Osteocyte (in vitro differentiated cells): ENCODE measurements around the gene ACTN4. TPM values are rescaled to one million over a fixed set of nuclear protein-coding genes. Genes with fewer than 3 reads are reported as not detected.

Experiments
- DNase-seq: peaks from one replicate; pipeline ENCODE4 v3.0.0; 2021; ENCODE audit warnings: mixed read lengths; ENCODE audit not compliant: unreplicated experiment; ENCODE audit errors: extremely low spot score
- H3K27ac Mint-ChIP-seq: one replicate; pipeline ENCODE4 v1.8.0; 2021; ENCODE audit warnings: mild to moderate bottlenecking, mixed read lengths; ENCODE audit not compliant: unreplicated experiment
- H3K27me3 Mint-ChIP-seq: one replicate; pipeline ENCODE4 v1.8.0; 2021; ENCODE audit warnings: mixed read lengths; ENCODE audit not compliant: unreplicated experiment
- H3K36me3 Mint-ChIP-seq: one replicate; pipeline ENCODE4 v1.8.0; 2021; ENCODE audit warnings: mixed read lengths; ENCODE audit not compliant: unreplicated experiment
- H3K4me1 Mint-ChIP-seq: one replicate; pipeline ENCODE4 v1.8.0; 2021; ENCODE audit warnings: mixed read lengths; ENCODE audit not compliant: unreplicated experiment
- H3K4me3 Mint-ChIP-seq: one replicate; pipeline ENCODE4 v1.8.0; 2021; ENCODE audit warnings: mild to moderate bottlenecking, moderate library complexity, mixed read lengths; ENCODE audit not compliant: unreplicated experiment
- H3K9me3 Mint-ChIP-seq: one replicate; pipeline ENCODE4 v1.8.0; 2021; ENCODE audit warnings: mixed read lengths; ENCODE audit not compliant: unreplicated experiment
- CTCF ChIP-seq: fragments of 200-600 bp; sonication (generic); IDR thresholded peaks from 2 replicates; pipeline ENCODE4 v1.5.0; 2021; ENCODE audit warnings: antibody characterized with exemption, mild to moderate bottlenecking, moderate library complexity
- total RNA-seq: library from RNA; stranded (reverse); gene quantifications from 2 replicates; pipeline ENCODE4 v1.2.1, GENCODE V29; 2021

ACTN4 gene
- total RNA-seq, 1 donor from 2014 or later = 525 TPM

- H3K27ac Mint-ChIP-seq = no peak overlapping the region
- TF ChIP-seq CTCF = no peak
- peaks cover 45% of the 10 kb centered on the region for H3K36me3 Mint-ChIP-seq
- H3K27me3 Mint-ChIP-seq = no peaks in the 10 kb centered on the region
- H3K4me1 Mint-ChIP-seq = peaks cover 21% of the 10 kb centered on the region
- DNase-seq = no peak
- H3K9me3 Mint-ChIP-seq = no peaks in the 10 kb centered on the region
- H3K4me3 Mint-ChIP-seq = no peak overlapping the region
Observed at GRCh38 chr19:38705197-38706019, 58.0 kb downstream of the ACTN4 start.

- H3K27me3 Mint-ChIP-seq = no peaks in the 10 kb centered on the region
- H3K4me3 Mint-ChIP-seq = no peak overlapping the region
Observed at GRCh38 chr19:38706792-38707511, 59.5 kb downstream of the ACTN4 start.

GRCh38 chr19:38707512-38708114 is 60.2 kb downstream of the ACTN4 start:
- Mint-ChIP-seq H3K27me3 (no peaks in the 10 kb centered on the region), H3K9me3 (no peaks in the 10 kb centered on the region), H3K4me1 (peaks cover 35% of the 10 kb centered on the region), H3K4me3 (no peak overlapping the region), H3K36me3 (peaks cover 45% of the 10 kb centered on the region), H3K27ac (peak overlapping the region; percentile 54)
- no peak for TF ChIP-seq CTCF
- no peak for DNase-seq

More at GRCh38 chr19:38706792-38707511, 59.5 kb downstream of the ACTN4 start:
- H3K27ac Mint-ChIP-seq = peak overlapping the region; percentile 54
- H3K9me3 Mint-ChIP-seq = no peaks in the 10 kb centered on the region
- no peak for DNase-seq
- TF ChIP-seq CTCF = no peak
- H3K36me3 Mint-ChIP-seq = peaks cover 45% of the 10 kb centered on the region
- H3K4me1 Mint-ChIP-seq = peaks cover 35% of the 10 kb centered on the region

GRCh38 chr19:38708413-38709024 is 61.1 kb downstream of the ACTN4 start:
- Mint-ChIP-seq H3K9me3 (no peaks in the 10 kb centered on the region), H3K27ac (peak overlapping the region; percentile 38), H3K4me1 (peaks cover 34% of the 10 kb centered on the region), H3K27me3 (no peaks in the 10 kb centered on the region), H3K36me3 (peaks cover 44% of the 10 kb centered on the region), H3K4me3 (no peak overlapping the region)
- DNase-seq = no peak
- no peak for TF ChIP-seq CTCF
